Caco-2 (cell line): ENCODE data around the gene ZNF710. TPM values are rescaled to one million over a fixed set of nuclear protein-coding genes. Genes with fewer than 3 reads are reported as not detected.

ENCODE experiments used
- BruUV-seq: library from RNA; stranded (reverse); fragments of 400-500 nt; replicated peaks from 2 replicates; lab custom pipeline; 2021; lab: Mats Ljungman, UMichigan
- CTCF ChIA-PET: fragments of 300-600 bp; sonication (Branson Sonifier 250); formaldehyde crosslinking; loops from one replicate; lab custom pipeline; 2022; ENCODE audit warnings: antibody characterized with exemption; lab: Charles Lee
- POLR2A ChIA-PET: fragments of 300-600 bp; sonication (Branson Sonifier 250); formaldehyde crosslinking; loops from one replicate; lab custom pipeline; 2022; ENCODE audit warnings: antibody characterized with exemption; lab: Charles Lee
- DNase-seq, 2 experiments: peaks; one replicate each; pipeline versions ENCODE4 v3.0.0 to v3.0.0-alpha.2; 2020 to 2022
- H3K27me3 ChIP-seq: replicated peaks from 2 replicates; pipeline ENCODE4 v1.6.0; 2011; ENCODE audit warnings: low read length; ENCODE audit not compliant: control insufficient read depth, insufficient read depth
- H3K36me3 ChIP-seq: 2 replicates; pipeline ENCODE4 v1.5.1; 2011; ENCODE audit warnings: low read length; ENCODE audit not compliant: control insufficient read depth, insufficient read depth
- H3K4me1 ChIP-seq: fragments of 250-450 bp; sonication (Bioruptor Pico); 2 replicates; pipeline ENCODE4 v1.5.1; 2020; ENCODE audit warnings: mild to moderate bottlenecking
- H3K4me3 ChIP-seq: 2 replicates; pipeline ENCODE4 v1.5.1; 2011; ENCODE audit warnings: low read depth, mild to moderate bottlenecking, control low read depth, low read length
- H3K9me3 ChIP-seq: fragments of 250-450 bp; sonication (Bioruptor Pico); 2 replicates; pipeline ENCODE4 v1.5.1; 2020; ENCODE audit warnings: mild to moderate bottlenecking, moderate library complexity
- H3K27ac Mint-ChIP-seq: one replicate; pipeline ENCODE4 v1.8.0; 2022; ENCODE audit warnings: mixed read lengths; ENCODE audit not compliant: unreplicated experiment
- H3K27me3 Mint-ChIP-seq: one replicate; pipeline ENCODE4 v1.8.0; 2022; ENCODE audit warnings: mixed read lengths; ENCODE audit not compliant: insufficient read depth, unreplicated experiment
- H3K36me3 Mint-ChIP-seq: one replicate; pipeline ENCODE4 v1.8.0; 2022; ENCODE audit warnings: mild to moderate bottlenecking, mixed read lengths; ENCODE audit not compliant: insufficient read depth, unreplicated experiment
- H3K4me1 Mint-ChIP-seq: one replicate; pipeline ENCODE4 v1.8.0; 2022; ENCODE audit warnings: low read depth, mixed read lengths; ENCODE audit not compliant: unreplicated experiment
- H3K4me3 Mint-ChIP-seq: one replicate; pipeline ENCODE4 v1.8.0; 2022; ENCODE audit warnings: mild to moderate bottlenecking, moderate library complexity, mixed read lengths; ENCODE audit not compliant: unreplicated experiment
- H3K9me3 Mint-ChIP-seq: one replicate; pipeline ENCODE4 v1.8.0; 2022; ENCODE audit warnings: mixed read lengths; ENCODE audit not compliant: unreplicated experiment
- intact Hi-C: fragments of 100-400 bp; cut with micrococcal nuclease; formaldehyde crosslinking; loops from one replicate; pipeline ENCODE4 v1.10.0; 2022; ENCODE audit not compliant: unreplicated experiment
- total RNA-seq: library from RNA; stranded (reverse); gene quantifications from 2 replicates; pipeline ENCODE4 v1.2.3, GENCODE V29; 2022
- TF ChIP-seq, protein P1 (sequence below), 2 experiments: fragments of 200-600 bp in 1 of 2; IDR thresholded peaks; 1 replicate in 1 of 2; 2 replicates in 1 of 2; pipeline versions ENCODE4 v1.5.1 to v1.8.0; 2011 to 2022; ENCODE audit warnings: antibody characterized with exemption in 1 of 2, control low read depth in 1 of 2, inconsistent platforms in 1 of 2, low read depth in 1 of 2, low read length in 1 of 2, mild to moderate bottlenecking in 1 of 2, moderate library complexity in 1 of 2; ENCODE audit not compliant: insufficient read depth in 1 of 2, severe bottlenecking in 1 of 2, unreplicated experiment in 1 of 2

The ZNF710 gene
- total RNA-seq, 1 experiment from 2014 or later: 21.4 TPM

DNA sequence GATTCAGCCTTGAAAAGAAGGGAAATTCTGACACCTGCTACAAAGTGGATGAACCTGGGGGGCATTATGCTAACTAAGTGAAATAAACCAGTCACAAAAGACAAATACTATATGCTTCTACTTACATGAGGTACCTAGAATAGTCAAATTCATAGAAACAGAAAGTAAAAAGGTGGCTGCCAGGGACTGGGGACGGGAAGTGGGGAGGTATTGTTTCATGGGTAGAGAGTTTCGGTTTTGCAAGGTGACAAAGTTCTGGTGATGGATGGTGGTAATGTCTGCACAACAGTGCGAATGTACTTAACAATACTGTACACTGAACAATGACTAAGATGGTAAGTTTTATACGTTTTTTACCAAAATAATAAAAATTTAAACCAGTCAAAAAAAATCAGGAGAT, 96.4 kb downstream of the ZNF710 start:
- no TSS peak for BruUV-seq
- peaks cover 3% of the 10 kb centered on the region for H3K9me3 Mint-ChIP-seq
- Histone ChIP-seq H3K36me3 (no peaks in the 10 kb centered on the region), H3K4me1 (peaks cover 9% of the 10 kb centered on the region; the same call in 1 of the 2 replicates), H3K9me3 (no peaks in the 10 kb centered on the region), H3K4me3 (no peak overlapping the region), H3K27me3 (no peaks in the 10 kb centered on the region)
- peaks cover 6% of the 10 kb centered on the region for H3K4me1 Mint-ChIP-seq
- intact Hi-C loops: no loop called here
- H3K27me3 Mint-ChIP-seq: no peaks in the 10 kb centered on the region
- DNase-seq: no peak
- POLR2A ChIA-PET: no interaction called here
- H3K4me3 Mint-ChIP-seq: no peak overlapping the region
- TF ChIP-seq, protein P1, sequence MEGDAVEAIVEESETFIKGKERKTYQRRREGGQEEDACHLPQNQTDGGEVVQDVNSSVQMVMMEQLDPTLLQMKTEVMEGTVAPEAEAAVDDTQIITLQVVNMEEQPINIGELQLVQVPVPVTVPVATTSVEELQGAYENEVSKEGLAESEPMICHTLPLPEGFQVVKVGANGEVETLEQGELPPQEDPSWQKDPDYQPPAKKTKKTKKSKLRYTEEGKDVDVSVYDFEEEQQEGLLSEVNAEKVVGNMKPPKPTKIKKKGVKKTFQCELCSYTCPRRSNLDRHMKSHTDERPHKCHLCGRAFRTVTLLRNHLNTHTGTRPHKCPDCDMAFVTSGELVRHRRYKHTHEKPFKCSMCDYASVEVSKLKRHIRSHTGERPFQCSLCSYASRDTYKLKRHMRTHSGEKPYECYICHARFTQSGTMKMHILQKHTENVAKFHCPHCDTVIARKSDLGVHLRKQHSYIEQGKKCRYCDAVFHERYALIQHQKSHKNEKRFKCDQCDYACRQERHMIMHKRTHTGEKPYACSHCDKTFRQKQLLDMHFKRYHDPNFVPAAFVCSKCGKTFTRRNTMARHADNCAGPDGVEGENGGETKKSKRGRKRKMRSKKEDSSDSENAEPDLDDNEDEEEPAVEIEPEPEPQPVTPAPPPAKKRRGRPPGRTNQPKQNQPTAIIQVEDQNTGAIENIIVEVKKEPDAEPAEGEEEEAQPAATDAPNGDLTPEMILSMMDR (IDR thresholded peaks at IDR 0.05; ENCODE audit: insufficient read depth in 1 of 2, low read depth in 1 of 2, low read length in 1 of 2, severe bottlenecking in 1 of 2, unreplicated experiment in 1 of 2): no peak
- CTCF ChIA-PET: no interaction called here
- no peak overlapping the region for H3K27ac Mint-ChIP-seq
- peaks cover under 1% of the 10 kb centered on the region for H3K36me3 Mint-ChIP-seq

DNA sequence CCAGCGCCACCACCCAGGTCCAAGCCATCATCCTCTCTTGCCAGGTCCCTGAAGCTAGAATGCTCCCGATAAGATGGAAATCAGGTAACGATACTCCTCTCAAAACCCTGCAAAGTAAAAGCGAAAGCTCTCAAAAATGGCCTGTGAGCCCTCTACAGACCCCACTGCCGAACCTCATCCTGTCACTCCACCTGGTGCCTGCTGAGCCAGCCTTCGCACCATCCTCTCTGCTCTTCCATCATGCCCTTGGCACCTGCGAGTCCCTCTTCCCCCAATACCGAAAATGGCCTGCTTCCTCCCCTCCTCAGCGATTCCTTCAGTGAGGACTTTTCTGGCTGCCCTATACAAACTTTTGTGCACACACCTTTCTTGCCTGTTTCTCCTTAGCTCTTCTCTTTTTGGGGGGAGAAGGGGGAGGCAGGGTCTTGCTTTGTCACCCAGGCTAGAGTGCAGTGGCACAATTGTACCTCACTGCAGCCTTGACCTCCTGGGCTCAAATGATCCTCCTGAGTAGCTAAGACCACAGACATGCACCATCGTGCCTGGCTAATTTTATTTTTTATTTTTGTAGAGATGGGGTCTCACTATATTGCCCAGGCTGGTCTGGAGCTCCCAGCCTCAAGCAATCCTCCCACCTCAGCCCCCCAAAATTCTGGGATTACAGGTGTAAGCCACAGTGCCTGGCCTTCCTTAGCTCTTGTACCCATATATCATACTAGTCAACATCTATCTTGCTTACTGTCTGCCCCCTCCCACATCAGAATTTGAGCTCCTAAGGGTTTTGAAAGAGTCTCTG, 98.1 kb downstream of the ZNF710 start:
- Mint-ChIP-seq H3K4me3 (no peak overlapping the region), H3K4me1 (peaks cover 19% of the 10 kb centered on the region), H3K36me3 (no peaks in the 10 kb centered on the region)

More for the DNA sequence above, 98.1 kb downstream of the ZNF710 start:
- ChIA-PET CTCF (interaction anchor here (0.6 kb wide), 1 partner anchor 167 kb away, joined by 3 read pairs; the partner anchor contains the start of gene NGRN), POLR2A (no interaction called here)
- H3K9me3 Mint-ChIP-seq: no peaks in the 10 kb centered on the region
- TF ChIP-seq, protein P1 (IDR thresholded peaks at IDR 0.05; ENCODE audit: insufficient read depth in 1 of 2, low read depth in 1 of 2, low read length in 1 of 2, severe bottlenecking in 1 of 2, unreplicated experiment in 1 of 2): no peak
- H3K9me3 ChIP-seq: no peaks in the 10 kb centered on the region
- DNase-seq: no peak
- no peaks in the 10 kb centered on the region for H3K27me3 Mint-ChIP-seq
- no peaks in the 10 kb centered on the region for H3K36me3 ChIP-seq
- H3K4me1 ChIP-seq: peaks cover 9% of the 10 kb centered on the region; the same call in 1 of the 2 replicates
- H3K27ac Mint-ChIP-seq: no peak overlapping the region
- no peak overlapping the region for H3K4me3 ChIP-seq
- intact Hi-C loops: no loop called here
- no TSS peak for BruUV-seq
- no peaks in the 10 kb centered on the region for H3K27me3 ChIP-seq
